T follicular helper cell (primary cell): ENCODE data around the gene MLC1.

Source experiments
- DNase-seq: peaks from one replicate; pipeline ENCODE4 v3.0.0-alpha.2; 2020; ENCODE audit warnings: low read depth

MLC1 gene

DNA sequence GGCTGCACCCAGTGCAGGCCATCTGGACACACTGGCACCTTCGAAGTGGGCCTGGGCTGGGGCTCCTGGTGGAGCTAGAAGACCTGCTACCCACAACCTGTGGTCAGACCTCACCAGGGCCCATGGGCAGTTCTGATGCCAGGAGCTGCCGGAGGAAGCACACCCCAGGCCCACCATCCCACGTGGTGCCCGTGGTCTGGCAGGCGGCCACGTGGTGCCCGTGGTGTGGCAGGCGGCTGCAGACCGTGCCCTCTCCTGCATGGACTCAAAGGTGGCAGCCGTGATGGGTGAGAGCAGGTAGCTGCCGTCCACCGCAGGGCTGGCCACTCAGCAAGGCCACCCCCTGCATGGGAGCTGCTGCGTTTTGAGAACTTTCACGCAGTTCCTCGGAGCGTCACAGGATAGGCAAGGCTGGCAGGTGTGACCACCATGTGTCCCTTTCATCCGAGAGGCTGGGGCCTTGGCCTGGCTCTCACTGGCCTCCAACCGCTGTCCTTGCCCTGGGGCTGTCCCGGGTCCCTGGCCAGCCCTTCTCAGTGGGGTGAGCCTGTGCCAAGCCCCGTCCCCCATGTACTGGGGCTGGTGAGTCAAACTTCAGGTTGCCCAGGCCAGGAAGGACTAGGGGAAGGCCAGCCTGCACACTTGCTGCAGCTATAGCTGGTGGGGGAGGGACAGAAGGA lies 68.8 kb downstream of the MLC1 start:
- DNase-seq: no peak

DNA sequence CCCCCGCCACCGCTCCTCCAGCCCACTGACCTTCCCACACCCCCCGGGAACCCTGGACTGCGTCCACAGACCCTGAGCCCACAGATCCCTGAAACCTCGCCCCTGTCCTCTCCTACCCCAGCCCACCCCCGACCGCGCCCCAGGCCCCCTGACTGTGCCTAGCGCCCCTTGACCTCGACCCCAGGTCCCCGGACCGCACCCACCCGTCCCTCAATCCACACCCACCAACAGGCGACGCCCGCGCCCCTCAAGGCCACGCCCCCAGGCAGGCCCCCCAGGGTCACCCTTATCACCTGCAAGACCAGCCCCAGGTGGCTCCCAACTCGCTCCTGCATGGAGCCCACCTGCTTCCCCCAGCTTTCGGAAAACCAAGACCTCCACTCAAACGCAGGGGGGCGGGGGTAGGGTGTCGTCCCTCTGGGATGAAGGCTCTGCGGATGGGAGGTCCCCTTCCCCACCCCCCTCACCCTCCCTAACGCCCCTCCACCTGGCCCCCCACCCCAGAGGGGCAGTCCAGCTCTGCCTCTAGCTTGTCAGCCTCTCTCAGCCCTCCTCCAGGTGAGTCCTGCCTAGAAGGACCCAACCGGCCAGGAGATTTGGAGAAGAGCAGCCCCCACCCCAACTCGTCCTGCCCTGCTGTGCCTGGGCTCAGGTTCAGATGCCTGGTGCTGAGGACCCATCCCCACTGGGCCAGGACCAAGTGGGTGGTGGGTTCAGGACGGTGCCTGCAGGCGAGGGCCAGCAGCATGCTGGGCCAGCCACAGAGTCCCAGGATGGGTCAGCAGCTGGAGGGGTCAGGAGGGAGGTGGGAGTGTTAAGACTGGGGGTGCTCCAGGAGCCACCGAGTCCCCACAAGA lies 69.5 kb downstream of the MLC1 start:
- DNase-seq: no peak

DNA sequence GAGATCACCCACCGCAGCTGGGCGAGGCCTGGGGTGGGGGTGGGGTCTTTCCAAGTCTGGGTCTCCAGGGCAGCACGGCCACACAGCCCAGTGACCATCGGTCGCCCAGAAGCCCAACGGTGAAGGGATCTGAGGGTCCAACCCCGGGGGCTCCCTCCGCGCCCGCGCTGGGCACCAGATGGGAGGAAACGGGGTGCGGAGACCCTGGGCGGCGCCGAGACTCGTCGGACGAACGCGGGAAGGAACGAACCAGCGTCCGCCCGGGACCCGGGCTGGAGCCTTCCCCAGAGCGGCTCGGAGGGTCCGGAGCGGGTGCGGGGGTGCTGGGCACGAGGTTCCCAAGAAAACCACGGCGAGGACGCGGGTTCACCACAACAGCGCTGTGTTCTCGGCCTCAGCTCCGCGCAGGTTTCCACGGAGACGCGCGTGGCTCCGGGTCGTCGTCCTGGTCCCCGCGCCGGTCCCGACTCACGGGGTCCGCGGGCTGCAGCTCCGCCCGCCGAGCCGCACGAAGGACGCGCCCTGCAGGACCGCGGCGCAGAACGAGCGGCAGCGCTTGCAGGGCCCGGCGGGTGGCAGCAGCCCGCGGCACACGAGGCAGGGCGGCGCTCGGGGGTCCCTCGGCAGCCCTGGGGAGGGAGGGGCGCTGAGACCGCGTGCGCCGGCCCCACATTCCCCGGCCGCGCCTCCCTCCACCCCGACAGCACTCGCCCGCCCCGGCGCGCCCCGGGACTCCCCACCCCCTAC lies 70.4 kb downstream of the MLC1 start:
- no peak for DNase-seq

DNA sequence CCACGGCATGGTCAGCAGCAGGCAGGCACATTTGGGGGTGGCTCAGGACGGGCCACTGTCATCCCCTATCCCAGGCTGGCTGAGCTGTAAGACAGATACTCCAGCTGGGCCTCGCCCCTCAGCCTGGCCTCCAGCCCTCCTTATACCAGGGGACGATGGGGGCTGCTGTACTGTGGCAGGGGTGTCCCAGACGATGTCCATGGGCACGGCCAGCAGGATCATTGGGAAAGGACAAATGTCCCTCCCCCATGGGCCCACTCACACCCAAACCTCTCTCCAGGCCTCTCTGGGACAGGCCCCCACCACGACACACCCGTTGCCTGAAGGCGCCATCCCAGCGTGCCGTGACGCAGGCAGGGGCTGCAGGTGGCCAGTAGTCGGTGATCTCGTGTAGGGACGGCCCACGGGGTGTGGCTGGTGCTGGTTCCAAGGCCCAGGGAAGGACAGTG lies 71.1 kb downstream of the MLC1 start:
- DNase-seq: no peak

DNA sequence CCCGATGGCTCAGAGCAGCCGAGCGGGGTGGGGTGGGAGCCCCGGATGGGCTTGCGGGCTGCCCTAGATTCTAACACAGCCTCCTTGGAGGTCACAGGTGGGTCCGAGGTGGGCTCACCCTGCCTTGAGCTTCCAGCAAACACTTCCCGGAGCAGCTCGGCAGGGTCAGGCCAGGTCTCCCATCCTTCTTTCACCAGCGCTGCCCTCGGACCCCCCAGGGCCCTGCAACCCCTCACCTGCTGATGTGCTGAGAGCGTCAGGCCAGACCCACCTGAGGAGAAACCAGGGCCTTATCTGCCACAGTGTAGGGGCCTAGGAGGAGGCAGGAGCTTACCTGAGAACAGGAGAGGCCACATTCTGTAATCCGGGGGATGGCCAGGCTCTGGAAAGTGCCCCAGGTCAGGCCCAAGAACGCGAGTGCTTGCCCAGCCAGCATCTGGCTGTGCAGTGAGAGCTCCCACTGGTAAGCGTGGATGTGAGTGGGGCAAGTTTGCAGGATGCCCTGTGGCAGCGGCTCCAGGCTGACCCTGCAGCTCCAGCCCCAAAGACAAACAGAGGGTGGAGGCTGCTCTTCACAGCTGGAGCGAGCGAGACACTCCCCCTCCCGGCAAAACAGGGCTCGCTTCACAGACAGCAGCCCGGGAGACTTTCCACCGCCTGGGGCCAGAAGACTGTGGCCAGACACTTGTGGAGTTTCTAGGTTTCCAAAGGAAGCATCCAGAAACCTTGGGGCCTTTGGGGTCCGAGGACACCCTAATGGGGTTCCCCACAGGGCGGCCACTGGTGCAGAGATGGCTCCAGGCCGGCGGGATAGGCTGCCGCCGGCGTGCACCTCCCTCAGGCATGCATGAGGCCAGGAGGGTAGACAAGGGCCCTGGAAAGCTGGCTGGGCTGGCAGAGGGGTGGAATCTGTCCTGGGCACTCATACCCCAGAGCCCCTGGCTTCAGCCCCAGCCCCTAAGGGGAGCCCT lies 72.7 kb downstream of the MLC1 start, which contains the start of gene IL17REL:
Gene IL17REL, minus strand, starts transcription at position 555 of the 971 bp plus-strand sequence. Its CDS starts 119 bp downstream, at position 436.
- no peak for DNase-seq

DNA sequence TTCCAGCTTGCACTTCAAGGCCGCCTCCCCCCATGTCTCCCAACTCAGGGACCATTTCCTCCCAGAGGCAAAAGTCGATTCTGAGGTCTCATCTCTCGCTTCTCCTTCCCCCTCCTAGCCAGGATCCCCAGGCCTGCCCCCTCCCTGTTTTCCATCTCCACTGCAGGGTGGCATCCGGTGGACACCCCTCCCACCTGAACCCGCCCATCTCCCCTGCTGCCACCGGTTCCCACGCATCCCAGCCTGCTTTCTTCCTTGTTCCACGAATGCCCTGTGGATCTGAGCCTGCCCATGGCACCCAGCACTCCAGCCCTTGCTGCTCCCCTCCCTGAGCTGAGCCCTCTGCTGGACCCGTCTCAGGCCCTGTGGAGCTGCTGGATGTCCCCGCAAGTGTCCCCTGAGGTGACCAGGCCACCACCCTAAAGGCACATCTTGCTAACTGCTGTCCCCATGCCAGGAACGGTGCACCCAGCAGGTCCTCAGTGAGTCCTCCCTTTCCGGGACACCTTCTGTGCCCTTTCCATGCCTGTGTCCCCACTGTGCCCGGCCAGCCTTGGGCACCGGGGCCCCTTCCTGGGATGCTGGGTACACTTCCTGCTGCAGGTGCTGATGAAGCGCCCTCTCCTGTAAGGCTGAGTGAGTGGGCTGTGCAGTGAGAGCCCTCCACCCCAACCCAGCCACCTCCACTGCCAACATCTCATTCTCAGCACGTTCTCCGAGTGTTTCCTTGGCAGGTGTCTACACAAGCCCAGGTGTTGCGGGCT lies 73.6 kb downstream of the MLC1 start:
- DNase-seq: no peak

DNA sequence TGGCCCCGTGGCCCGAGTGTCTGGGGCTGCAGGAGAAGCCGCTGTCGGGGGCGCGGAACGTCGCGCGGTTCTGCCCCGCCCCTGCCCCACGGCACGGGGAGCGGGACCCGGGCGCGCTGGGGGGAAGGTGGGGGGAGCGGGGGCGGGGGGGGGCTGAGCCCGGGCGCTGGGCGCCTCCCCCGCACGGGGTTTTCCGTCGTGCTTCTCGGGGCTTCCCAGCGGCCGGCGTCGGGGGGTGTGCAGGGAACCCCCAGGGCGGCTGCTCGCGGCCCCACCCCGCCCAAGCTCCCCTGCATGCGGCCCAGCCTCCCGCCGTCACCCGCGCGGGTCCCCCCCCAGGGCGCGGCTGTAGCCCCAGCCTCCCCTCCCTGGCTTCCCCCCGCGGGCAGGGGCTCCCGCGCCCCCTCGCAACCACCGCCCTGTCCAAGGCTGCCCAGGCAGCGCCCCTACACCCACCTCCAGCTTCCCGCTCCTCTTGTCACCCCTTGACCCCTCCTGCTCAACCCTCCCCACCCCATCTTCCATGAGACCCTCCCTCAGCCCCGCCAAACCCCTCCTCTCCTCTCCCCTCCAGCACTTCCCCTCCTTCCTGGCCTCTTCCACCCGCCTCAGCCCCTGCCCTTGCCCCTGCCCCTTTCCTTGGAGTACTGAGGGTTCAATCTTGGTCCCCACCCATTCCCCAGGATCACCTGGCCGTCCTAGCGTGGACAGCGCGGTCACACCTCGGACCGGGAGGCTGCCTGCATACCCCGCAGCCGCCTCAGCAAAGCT lies 74.4 kb downstream of the MLC1 start:
- DNase-seq: peak; percentile 53

DNA sequence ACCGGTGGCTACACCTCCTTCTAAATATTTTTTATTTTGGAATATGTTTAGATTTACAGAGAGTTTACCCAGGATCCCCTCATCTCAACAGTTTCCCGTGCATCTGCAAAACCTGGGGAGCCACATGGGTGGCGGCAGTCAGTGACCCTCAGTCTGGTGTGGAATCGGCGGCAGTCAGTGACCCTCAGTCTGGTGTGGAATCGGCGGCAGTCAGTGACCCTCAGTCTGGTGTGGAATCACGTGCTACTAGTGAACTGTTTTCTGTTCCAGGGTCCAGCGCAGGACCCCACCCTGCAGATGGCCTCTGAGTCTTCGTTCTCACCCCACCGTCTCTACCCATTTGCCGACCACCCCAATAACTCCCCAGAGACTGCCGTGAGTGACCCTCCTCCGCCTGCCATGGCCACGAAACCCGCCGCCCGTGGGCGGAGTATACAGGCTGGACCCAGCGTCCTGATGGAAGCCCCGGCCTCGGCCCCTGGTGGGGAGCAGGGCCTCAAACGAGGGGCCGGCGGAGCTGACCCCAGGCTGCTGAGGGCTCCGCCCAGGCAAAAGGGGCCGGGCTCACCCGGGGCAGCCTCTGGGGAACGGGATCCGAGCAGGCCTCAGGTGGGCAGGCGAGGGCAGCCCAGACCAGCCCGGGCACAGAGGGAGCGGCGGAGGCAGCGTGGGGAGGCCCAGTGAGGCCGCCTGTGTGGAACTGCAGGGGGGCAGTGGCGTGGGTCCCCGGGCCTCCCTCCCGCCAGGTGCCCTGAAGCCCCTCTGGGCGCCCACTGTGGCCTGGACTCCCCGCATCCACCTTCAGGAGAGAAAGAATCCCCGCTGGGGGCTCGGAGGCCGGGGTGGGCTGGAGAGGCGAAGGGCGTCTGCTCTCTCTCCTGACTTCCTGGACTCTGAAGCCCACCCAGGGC lies 75.2 kb downstream of the MLC1 start:
- no peak for DNase-seq
